ENCODE measurements around the gene C11orf54. TPM values are rescaled to one million over a fixed set of nuclear protein-coding genes. Genes with fewer than 3 reads are reported as not detected.

C11orf54 gene
- polyA plus RNA-seq, 3 donors, result 8.3 to 23.6 (median 14.1) TPM

DNA sequence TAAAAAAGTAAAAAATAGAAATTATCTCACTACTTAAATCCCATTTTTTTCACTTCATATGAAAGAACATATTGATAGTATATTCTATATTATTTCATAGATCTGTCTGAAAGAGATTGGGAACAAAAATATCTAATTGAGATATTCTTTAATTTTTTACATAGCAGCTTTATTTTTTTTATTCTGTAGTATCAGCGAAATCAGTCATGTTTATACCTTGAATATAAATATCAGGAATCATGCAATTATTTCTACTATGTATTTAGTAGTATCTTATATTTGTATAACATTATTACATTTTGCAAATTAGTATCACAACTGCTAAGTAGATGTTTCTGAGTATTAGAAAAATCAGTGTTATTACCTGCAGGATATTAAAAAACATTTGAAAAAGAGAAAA, 20.4 kb downstream of the C11orf54 start:
- Mint-ChIP-seq H3K9me3 (peaks cover 0 to 8% (median 0%) of the 10 kb centered on the region in 7 donors), H3K36me3 (peaks cover 55 to 64% of the 10 kb centered on the region in 2 donors), H3K27ac (no peak overlapping the region), H3K4me3 (no peak overlapping the region), H3K4me1 (no peaks in the 10 kb centered on the region), H3K27me3 (ENCODE audit: low read depth in 3 of 3) (no peaks in the 10 kb centered on the region)
- no peak for TF ChIP-seq CTCF (IDR thresholded peaks at IDR 0.05)
- Histone ChIP-seq H3K27me3 (ENCODE audit: control insufficient read depth in 2 of 2, insufficient read depth in 2 of 2, low read length in 2 of 2) (no peaks in the 10 kb centered on the region), H3K27ac (ENCODE audit: low read depth in 1 of 2, low read length in 2 of 2) (no peak overlapping the region), H3K4me2 (replicated peaks; ENCODE audit: extremely low read depth, low read length, poor library complexity, severe bottlenecking) (no peak overlapping the region), H3K79me2 (ENCODE audit: insufficient read depth, low read length) (no peaks in the 10 kb centered on the region), H3K9me3 (replicated peaks in 1 of 2; ENCODE audit: control insufficient read depth in 1 of 2, insufficient read depth in 1 of 2, low read length in 2 of 2) (peaks cover 0 to under 1% of the 10 kb centered on the region in 2 donors), H3K36me3 (replicated peaks in 1 of 2; ENCODE audit: control insufficient read depth in 1 of 2, insufficient read depth in 2 of 2, low read length in 2 of 2) (peaks cover 46 to 80% of the 10 kb centered on the region in 2 donors), H3K4me1 (ENCODE audit: control insufficient read depth in 1 of 2, insufficient read depth in 2 of 2, low read length in 2 of 2) (no peaks in the 10 kb centered on the region), H2AFZ (ENCODE audit: insufficient read depth, low read depth, low read length, poor library complexity, severe bottlenecking) (no peak overlapping the region), H3K4me3 (replicated peaks in 1 of 3; ENCODE audit: low read depth in 2 of 3, low read length in 3 of 3) (no peak overlapping the region), H3K9ac (ENCODE audit: insufficient read depth, low read length, poor library complexity, severe bottlenecking) (no peak overlapping the region), H4K20me1 (ENCODE audit: insufficient read depth, low read length) (no peaks in the 10 kb centered on the region)
- no peak for DNase-seq
- WGBS (ENCODE audit: insufficient coverage), result no CpG with 5 or more reads among the region's 1 CpG
- intact Hi-C loops (cut with micrococcal nuclease), result no loop called here

DNA sequence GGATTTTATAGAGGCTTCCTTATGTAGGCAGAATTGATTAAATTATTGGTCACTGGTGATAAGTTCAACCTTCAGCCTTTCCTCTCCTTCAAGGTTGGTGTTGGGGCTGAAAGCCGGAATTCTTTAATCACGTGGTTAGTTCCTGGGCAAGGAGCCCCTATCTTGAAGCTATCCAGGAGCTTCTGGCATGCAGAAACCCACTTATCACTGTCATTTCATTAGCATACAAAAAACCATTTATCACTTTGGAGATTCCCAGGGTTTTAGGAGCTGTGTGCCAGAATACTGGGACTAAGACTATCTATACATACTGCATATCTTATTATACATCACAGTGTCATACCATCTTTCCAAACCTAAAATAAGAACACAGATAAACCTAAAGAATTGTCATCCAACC, 24.1 kb downstream of the C11orf54 start:
- WGBS (ENCODE audit: insufficient coverage), result no CpG with 5 or more reads among the region's 2 CpGs
- Histone ChIP-seq H3K36me3 (replicated peaks in 1 of 2; ENCODE audit: control insufficient read depth in 1 of 2, insufficient read depth in 2 of 2, low read length in 2 of 2) (peaks cover 21 to 46% of the 10 kb centered on the region in 2 donors), H3K27me3 (ENCODE audit: control insufficient read depth in 2 of 2, insufficient read depth in 2 of 2, low read length in 2 of 2) (no peaks in the 10 kb centered on the region), H3K79me2 (ENCODE audit: insufficient read depth, low read length) (no peaks in the 10 kb centered on the region), H3K9ac (ENCODE audit: insufficient read depth, low read length, poor library complexity, severe bottlenecking) (no peak overlapping the region), H3K4me2 (replicated peaks; ENCODE audit: extremely low read depth, low read length, poor library complexity, severe bottlenecking) (no peak overlapping the region), H4K20me1 (ENCODE audit: insufficient read depth, low read length) (no peaks in the 10 kb centered on the region), H3K27ac (ENCODE audit: low read depth in 1 of 2, low read length in 2 of 2) (no peak overlapping the region), H2AFZ (ENCODE audit: insufficient read depth, low read depth, low read length, poor library complexity, severe bottlenecking) (no peak overlapping the region), H3K9me3 (replicated peaks in 1 of 2; ENCODE audit: control insufficient read depth in 1 of 2, insufficient read depth in 1 of 2, low read length in 2 of 2) (peaks cover 4 to 5% of the 10 kb centered on the region in 2 donors), H3K4me1 (ENCODE audit: control insufficient read depth in 1 of 2, insufficient read depth in 2 of 2, low read length in 2 of 2) (no peaks in the 10 kb centered on the region), H3K4me3 (replicated peaks in 1 of 3; ENCODE audit: low read depth in 2 of 3, low read length in 3 of 3) (no peak overlapping the region)
- peaks cover 0 to 2% (median 0%) of the 10 kb centered on the region in 3 donors for H3K27me3 Mint-ChIP-seq (ENCODE audit: low read depth in 3 of 3)
- TF ChIP-seq CTCF (IDR thresholded peaks at IDR 0.05), result no peak
- peaks cover 27 to 32% of the 10 kb centered on the region in 2 donors for H3K36me3 Mint-ChIP-seq
- intact Hi-C loops (cut with micrococcal nuclease), result no loop called here
- H3K4me1 Mint-ChIP-seq, result no peaks in the 10 kb centered on the region
- peak overlapping the region in 1 of 2 donors; percentile 37 for H3K4me3 Mint-ChIP-seq
- DNase-seq, result no peak
- H3K9me3 Mint-ChIP-seq, result peaks cover 4 to 14% (median 5%) of the 10 kb centered on the region in 7 donors
- no peak overlapping the region for H3K27ac Mint-ChIP-seq

Data from CD14-positive monocyte (primary cell).